Hepatic stellate cell (primary cell): ENCODE measurements around the gene MRPL18.
"Not testable (repeated sequence)": the region's sequence is repeated elsewhere in the genome, so short reads cannot be mapped to it uniquely, and the experiment has no call there.

Experiments
- DNase-seq: peaks from one replicate; pipeline ENCODE4 v3.0.0; 2011; ENCODE audit warnings: low spot score

MRPL18 gene

DNA sequence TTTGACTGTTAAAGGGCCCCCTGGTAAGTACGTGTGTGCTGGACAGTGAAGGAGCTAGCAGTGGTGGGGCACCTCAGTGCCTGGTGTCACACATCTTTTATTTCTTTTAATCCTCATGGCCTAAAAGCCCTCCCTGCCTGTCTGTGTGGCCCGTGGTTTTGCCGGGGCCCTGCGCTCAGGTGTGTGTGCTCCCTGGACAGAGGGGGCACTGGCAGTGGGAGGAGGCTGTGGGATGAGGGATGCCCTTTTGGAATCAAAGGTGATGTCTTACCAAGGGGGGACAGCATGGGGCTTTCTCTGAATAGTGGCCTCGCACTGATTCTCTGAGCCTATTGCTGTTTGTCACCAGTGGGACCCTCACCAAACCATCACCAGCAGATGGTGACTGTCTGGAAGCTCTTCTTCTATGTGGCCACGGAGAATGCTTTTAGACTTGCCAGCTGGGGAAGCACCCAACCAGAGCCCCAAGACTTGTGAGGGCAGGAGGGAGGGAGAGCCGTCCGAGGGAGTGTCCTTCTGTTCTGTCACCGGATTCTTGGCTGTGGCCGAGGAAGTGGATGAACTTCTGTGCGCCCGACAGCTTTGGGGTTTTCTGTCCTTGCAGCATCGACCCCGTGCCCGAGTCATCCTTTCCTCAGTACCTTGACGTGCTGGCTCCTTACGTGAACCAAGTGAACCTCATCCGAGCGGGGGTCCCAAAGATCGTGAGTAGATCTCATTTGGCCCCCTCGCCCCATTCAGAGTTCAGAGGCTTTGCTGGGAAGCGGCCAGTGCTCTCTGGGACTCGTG, 27.9 kb downstream of the MRPL18 start:
- DNase-seq = no peak

- DNase-seq = no peak
Measured at GRCh38 chr6:159819098-159819497, 28.8 kb downstream of the MRPL18 start.

DNA sequence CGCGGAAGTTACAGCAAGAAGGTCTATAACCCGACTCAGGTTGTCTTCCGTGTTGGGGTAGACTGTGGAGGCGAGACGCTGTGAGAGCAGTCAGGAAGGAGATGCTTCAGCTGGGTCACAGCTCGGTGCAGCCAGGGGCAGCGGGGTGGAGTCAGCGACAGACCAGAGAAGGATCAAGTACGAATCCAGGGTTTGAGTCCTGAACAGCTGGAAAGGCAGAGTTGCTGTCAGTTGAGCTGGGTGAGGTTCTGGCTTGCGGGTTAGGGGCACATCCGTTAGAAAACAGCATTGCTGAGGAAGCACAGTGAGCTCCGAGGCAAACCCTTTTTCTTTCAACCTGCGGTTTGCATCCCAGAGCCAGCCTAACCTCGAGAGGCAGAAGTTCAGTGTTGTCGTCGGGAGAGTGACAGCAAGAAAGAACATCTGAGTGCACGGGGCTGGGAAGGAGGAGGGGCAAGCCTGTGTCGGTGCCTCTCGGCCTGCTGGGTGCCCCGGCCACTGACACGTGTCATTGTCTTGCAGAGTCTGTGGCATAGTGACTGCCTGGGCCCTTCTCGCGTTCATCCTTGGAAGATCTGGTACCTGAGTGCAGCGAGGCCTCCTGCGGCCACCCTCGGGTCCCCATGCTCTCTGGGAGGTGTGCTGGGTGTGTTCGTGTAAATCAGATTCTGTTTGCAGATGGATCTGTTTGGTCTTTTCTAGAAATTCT, 29.8 kb downstream of the MRPL18 start:
- no peak for DNase-seq

GRCh38 chr6:159821122-159821521, 30.9 kb downstream of the MRPL18 start:
- no peak for DNase-seq

- no peak for DNase-seq
Measured at GRCh38 chr6:159821726-159822125, 31.5 kb downstream of the MRPL18 start.

GRCh38 chr6:159823953-159824352, 33.7 kb downstream of the MRPL18 start:
- no peak for DNase-seq

DNA sequence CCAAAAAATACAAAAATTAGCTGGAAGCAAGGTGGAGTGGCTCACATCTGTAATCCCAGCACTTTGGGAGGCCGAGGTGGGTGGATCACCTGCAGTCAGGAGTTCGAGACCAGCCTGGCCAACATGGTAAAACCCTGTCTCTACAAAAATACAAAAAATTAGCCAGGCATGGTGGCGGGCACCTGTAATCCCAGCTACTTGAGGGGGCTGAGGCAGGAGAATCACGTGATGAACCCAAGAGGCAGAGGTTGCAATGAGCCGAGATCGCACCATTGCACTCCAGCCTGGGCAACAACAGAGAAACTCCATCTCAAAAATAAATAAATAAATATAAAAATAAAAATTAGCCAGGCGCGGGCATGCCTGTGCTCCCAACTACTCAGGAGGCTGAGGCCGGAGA, 34.4 kb downstream of the MRPL18 start:
- not testable (repeated sequence) for DNase-seq

- no peak for DNase-seq
Measured at GRCh38 chr6:159826004-159826403, 35.7 kb downstream of the MRPL18 start.

DNA sequence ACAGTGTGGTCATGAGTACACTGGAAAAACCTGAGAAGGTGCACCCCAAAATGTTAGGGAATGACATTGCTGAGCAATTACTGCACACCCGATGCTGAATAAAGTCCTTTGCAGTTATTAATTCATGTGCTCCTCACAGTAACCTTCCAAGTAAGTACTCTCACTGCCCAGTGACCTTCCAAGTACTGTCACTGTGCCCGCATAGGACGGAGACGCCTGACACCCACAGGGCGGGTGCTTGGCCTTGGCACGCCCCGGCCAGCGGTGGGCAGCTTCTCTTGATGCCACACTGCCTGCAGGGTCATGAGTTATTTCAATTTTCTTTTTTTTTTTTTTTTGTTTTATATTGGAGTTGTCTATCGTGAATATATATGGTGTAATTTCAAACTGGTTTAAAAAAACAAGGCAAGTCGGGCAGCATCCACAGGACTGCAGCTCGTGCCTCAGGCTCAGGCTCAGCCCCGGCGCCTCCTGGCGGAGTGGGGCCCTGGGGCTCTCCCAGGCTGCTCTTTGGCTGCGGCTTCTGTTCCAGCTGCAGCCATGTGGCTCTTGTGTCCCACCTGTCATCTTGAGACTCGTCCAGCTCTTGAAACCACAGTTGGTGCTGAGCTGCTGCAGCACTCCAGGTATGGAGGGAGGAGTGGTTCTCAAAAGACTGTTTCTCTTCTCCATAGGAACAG, 36.8 kb downstream of the MRPL18 start:
- no peak for DNase-seq

GRCh38 chr6:159828074-159828473, 37.8 kb downstream of the MRPL18 start:
- no peak for DNase-seq

DNA sequence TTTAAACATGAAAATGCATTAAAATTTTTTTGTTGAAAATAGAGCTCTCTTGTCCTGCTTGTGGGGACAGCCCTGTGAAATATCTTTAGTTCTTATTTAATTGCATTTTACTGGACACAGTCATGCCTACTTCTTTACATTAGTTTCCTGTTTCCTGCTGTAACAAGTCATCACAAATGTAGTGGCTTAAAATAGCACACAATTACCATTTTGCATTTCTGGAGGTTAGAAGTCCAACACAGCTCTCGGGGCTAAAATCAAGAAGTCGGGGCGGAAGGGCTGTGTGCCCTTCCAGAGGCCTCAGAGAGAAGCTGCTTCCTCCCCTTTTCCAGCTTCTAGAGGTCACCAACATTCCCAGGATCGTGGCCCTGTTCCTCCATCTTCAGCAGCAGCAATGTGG, 39.3 kb downstream of the MRPL18 start:
- DNase-seq = no peak

DNA sequence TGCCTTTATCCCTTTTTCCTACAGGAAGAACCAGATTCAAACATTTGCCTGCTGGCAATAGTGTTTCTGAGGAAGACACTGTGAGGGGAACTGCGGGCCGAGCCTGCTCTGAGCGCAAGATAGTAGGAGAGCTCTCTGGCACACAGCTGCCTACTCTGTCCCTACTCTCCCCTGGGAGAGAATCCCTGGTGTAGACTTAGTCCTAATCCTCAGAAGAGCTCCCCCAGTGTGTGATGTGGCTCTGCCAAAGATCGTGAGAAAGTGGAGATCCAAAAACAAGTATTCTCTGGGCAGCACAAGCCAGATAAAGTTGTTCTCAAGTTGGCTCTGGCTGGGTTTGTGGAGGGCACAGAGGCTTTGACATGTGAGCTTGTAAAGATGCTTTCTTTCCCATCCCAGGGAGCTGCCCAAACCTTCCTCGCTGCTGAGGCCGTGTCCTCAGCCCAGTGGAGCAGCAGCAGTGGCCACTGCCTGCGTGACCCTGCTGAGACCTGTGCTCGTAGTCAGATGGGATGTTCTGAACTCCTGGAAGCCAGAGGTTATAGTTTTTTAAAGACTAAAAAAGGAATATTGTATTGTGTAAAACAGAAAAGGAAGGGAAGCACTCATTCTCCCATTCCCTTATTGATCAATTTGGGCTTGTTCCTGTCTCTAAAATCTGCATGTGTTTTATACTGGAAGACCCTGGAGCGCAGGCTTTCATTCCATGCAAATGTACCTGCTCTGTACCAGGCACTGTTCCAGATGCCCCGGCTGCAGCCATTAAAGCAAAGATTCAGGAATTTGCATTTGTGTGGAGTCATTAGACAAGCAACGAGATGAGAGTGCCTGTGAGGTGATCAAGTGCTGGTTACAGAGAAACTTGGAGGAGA, 40.5 kb downstream of the MRPL18 start:
- DNase-seq = peak; percentile 19

- DNase-seq = no peak
Measured at GRCh38 chr6:159831373-159831679, 41.1 kb downstream of the MRPL18 start.

GRCh38 chr6:159832946-159833345, 42.7 kb downstream of the MRPL18 start:
- no peak for DNase-seq

GRCh38 chr6:159833556-159833955, 43.3 kb downstream of the MRPL18 start:
- DNase-seq = peak; percentile 44

- DNase-seq = no peak
Measured at GRCh38 chr6:159833997-159834603, 43.8 kb downstream of the MRPL18 start.

GRCh38 chr6:159836718-159837490, 46.6 kb downstream of the MRPL18 start:
- DNase-seq = no peak

- DNase-seq = no peak
Measured at GRCh38 chr6:159837511-159837910, 47.2 kb downstream of the MRPL18 start.

DNA sequence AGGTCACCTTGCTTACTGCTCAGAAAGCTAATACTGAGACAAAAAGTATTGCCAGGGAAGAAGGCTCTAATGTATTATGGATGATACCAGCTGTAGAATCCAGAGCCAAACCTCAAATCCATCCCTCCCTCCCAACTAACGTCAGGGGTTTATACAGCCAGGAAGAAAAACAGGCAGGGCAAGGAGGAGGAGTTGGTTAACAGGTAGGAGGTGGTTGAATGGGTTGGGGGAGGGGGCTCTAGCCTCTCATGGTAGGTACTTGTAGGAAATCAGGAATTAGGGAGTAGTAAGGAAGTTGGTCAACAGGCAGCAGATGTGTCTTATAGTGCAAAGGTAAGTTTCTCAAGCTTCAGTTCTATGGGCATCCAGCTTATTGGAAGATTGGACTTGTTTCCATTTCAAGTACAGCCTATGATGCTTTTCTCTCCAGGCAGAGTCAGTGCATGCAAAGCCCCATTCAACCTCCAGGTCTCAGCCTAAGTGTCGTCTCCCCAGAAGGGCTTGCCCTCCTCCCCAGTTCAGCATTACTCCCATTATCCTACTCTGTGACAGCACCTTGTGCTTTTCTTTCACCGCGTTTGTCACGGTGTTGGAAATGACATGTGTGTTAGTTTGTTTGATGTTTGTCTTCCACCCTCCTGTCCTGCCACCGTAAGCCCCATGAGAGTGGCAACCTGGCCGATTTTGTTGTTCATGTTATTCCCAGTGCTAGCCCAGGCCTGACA, 47.9 kb downstream of the MRPL18 start:
- no peak for DNase-seq

- DNase-seq = peak; percentile 32
Measured at GRCh38 chr6:159842035-159842434, 51.8 kb downstream of the MRPL18 start.
